Measurements from ENCODE around the gene CFAP58.

DNA sequence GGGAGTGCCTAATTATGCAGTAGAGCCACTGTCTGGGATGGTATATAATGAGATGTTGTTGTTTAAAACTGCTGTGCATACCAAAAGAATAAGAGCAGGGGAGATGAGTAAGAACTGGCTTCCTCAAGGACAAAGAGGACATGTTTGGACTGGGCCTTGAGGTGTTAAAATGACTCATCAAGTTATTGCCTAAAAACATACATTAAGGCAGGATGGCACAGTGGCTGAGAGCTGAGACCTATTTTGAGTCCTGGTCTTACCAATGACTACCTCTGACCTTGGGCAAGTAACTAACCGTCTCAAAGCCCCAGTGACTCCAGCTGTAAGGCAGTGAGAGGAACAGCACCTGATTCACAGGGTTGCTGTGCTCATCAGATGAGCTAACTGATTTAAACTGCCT is 71.1 kb downstream of the CFAP58 start:
- TF ChIP-seq GATA2 (IDR thresholded peaks at IDR 0.05; ENCODE audit: low read depth, low read length), result no peak
- no peak for TF ChIP-seq GATA3 (IDR thresholded peaks at IDR 0.05; ENCODE audit: low read depth, low read length)

All from SH-SY5Y (cell line).